Stomach (tissue), 4 donors: ENCODE measurements around the gene CALM3.

Experiments used
- CTCF ChIP-seq, 7 experiments: fragments of 450-650 bp in 4 of 7; fragments of 200-600 bp in 3 of 7; sonication (generic) in 3 of 7; IDR thresholded peaks; one replicate each; pipeline ENCODE4 v1.5.1; 2016 to 2019; ENCODE audit warnings: antibody characterized with exemption in 7 of 7, control low read depth in 2 of 7, mild to moderate bottlenecking in 1 of 7
- EP300 ChIP-seq: sonication (generic); formaldehyde crosslinking; IDR thresholded peaks from one replicate; pipeline ENCODE4 v1.6.1; 2017; ENCODE audit warnings: antibody characterized with exemption
- POLR2A ChIP-seq, 4 donors: fragments of 450-650 bp; IDR thresholded peaks; one replicate each; pipeline ENCODE4 v1.6.1; 2016; ENCODE audit warnings: antibody characterized with exemption in 4 of 4, control low read depth in 2 of 4, mild to moderate bottlenecking in 1 of 4, moderate library complexity in 1 of 4
- POLR2AphosphoS5 ChIP-seq, 3 donors: sonication (generic); formaldehyde crosslinking; IDR thresholded peaks; one replicate each; pipeline ENCODE4 v1.6.1; 2016; ENCODE audit warnings: antibody characterized with exemption in 3 of 3

- TF ChIP-seq CTCF (IDR thresholded peaks at IDR 0.05) (no peak), POLR2A (IDR thresholded peaks at IDR 0.05) (no peak), EP300 (no peak), POLR2AphosphoS5 (IDR thresholded peaks at IDR 0.05) (no peak)
Measured at GRCh38 chr19:46606019-46606418, 4.9 kb downstream of the CALM3 start.
